ENCODE measurements around the gene FUT8.

The FUT8 gene

GRCh38 chr14:65748796-65749195 lies 336.3 kb downstream of the FUT8 start:
- no peaks in the 10 kb centered on the region for H3K79me2 ChIP-seq (ENCODE audit: insufficient read depth, low read length)
- no peak overlapping the region for H2AFZ ChIP-seq (ENCODE audit: low read length)
- no peaks in the 10 kb centered on the region for H3K9me2 ChIP-seq (replicated peaks; ENCODE audit: low read depth, low read length)
- no peak for TF ChIP-seq EZH2phosphoT487 (IDR thresholded peaks at IDR 0.05; ENCODE audit: borderline replicate concordance)
- TF ChIP-seq, protein P1, sequence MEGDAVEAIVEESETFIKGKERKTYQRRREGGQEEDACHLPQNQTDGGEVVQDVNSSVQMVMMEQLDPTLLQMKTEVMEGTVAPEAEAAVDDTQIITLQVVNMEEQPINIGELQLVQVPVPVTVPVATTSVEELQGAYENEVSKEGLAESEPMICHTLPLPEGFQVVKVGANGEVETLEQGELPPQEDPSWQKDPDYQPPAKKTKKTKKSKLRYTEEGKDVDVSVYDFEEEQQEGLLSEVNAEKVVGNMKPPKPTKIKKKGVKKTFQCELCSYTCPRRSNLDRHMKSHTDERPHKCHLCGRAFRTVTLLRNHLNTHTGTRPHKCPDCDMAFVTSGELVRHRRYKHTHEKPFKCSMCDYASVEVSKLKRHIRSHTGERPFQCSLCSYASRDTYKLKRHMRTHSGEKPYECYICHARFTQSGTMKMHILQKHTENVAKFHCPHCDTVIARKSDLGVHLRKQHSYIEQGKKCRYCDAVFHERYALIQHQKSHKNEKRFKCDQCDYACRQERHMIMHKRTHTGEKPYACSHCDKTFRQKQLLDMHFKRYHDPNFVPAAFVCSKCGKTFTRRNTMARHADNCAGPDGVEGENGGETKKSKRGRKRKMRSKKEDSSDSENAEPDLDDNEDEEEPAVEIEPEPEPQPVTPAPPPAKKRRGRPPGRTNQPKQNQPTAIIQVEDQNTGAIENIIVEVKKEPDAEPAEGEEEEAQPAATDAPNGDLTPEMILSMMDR (conservative IDR thresholded peaks at IDR 0.05; ENCODE audit: low read length): no peak
- peaks cover 6% of the 10 kb centered on the region for H3K4me1 ChIP-seq (ENCODE audit: insufficient read depth, low read length, poor library complexity, severe bottlenecking)
- no peak overlapping the region for H3K9ac ChIP-seq (ENCODE audit: low read depth, low read length, poor library complexity, severe bottlenecking)
- H3K4me3 ChIP-seq (ENCODE audit: low read length, poor library complexity, severe bottlenecking): no peak overlapping the region
- H3K4me2 ChIP-seq (ENCODE audit: low read depth, low read length, poor library complexity, severe bottlenecking): no peak overlapping the region
- no peaks in the 10 kb centered on the region for H3K27me3 ChIP-seq (ENCODE audit: insufficient read depth, low read length, poor library complexity, severe bottlenecking)
- no peaks in the 10 kb centered on the region for H3K9me3 ChIP-seq (ENCODE audit: insufficient read depth, low read depth, low read length)
- H4K20me1 ChIP-seq (ENCODE audit: insufficient read depth, low read length, poor library complexity, severe bottlenecking): no peaks in the 10 kb centered on the region
- H3K36me3 ChIP-seq (ENCODE audit: insufficient read depth, low read length): no peaks in the 10 kb centered on the region
- no peaks in the 10 kb centered on the region for H3F3A ChIP-seq (ENCODE audit: low read depth)

- no peak overlapping the region for H3K4me3 ChIP-seq (ENCODE audit: low read length, poor library complexity, severe bottlenecking)
- H3K9me3 ChIP-seq (ENCODE audit: insufficient read depth, low read depth, low read length): no peaks in the 10 kb centered on the region
- H3K79me2 ChIP-seq (ENCODE audit: insufficient read depth, low read length): no peaks in the 10 kb centered on the region
- no peak overlapping the region for H3K4me2 ChIP-seq (ENCODE audit: low read depth, low read length, poor library complexity, severe bottlenecking)
- no peaks in the 10 kb centered on the region for H4K20me1 ChIP-seq (ENCODE audit: insufficient read depth, low read length, poor library complexity, severe bottlenecking)
- H3K36me3 ChIP-seq (ENCODE audit: insufficient read depth, low read length): no peaks in the 10 kb centered on the region
- H3K4me1 ChIP-seq (ENCODE audit: insufficient read depth, low read length, poor library complexity, severe bottlenecking): peaks cover 6% of the 10 kb centered on the region
- no peaks in the 10 kb centered on the region for H3F3A ChIP-seq (ENCODE audit: low read depth)
- no peak overlapping the region for H3K9ac ChIP-seq (ENCODE audit: low read depth, low read length, poor library complexity, severe bottlenecking)
- no peak overlapping the region for H2AFZ ChIP-seq (ENCODE audit: low read length)
- H3K9me2 ChIP-seq (replicated peaks; ENCODE audit: low read depth, low read length): no peaks in the 10 kb centered on the region
- no peaks in the 10 kb centered on the region for H3K27me3 ChIP-seq (ENCODE audit: insufficient read depth, low read length, poor library complexity, severe bottlenecking)
- TF ChIP-seq, protein P1 (conservative IDR thresholded peaks at IDR 0.05; ENCODE audit: low read length): no peak
- TF ChIP-seq EZH2phosphoT487 (IDR thresholded peaks at IDR 0.05; ENCODE audit: borderline replicate concordance): no peak
Observed at GRCh38 chr14:65749287-65749686, 336.8 kb downstream of the FUT8 start.

- no peak overlapping the region for H3K4me3 ChIP-seq (ENCODE audit: low read length, poor library complexity, severe bottlenecking)
- H3K9ac ChIP-seq (ENCODE audit: low read depth, low read length, poor library complexity, severe bottlenecking): no peak overlapping the region
- peaks cover 6% of the 10 kb centered on the region for H3K4me1 ChIP-seq (ENCODE audit: insufficient read depth, low read length, poor library complexity, severe bottlenecking)
- no peaks in the 10 kb centered on the region for H3K79me2 ChIP-seq (ENCODE audit: insufficient read depth, low read length)
- H3K9me2 ChIP-seq (replicated peaks; ENCODE audit: low read depth, low read length): no peaks in the 10 kb centered on the region
- no peak overlapping the region for H2AFZ ChIP-seq (ENCODE audit: low read length)
- H3K4me2 ChIP-seq (ENCODE audit: low read depth, low read length, poor library complexity, severe bottlenecking): no peak overlapping the region
- H4K20me1 ChIP-seq (ENCODE audit: insufficient read depth, low read length, poor library complexity, severe bottlenecking): no peaks in the 10 kb centered on the region
- no peaks in the 10 kb centered on the region for H3K27me3 ChIP-seq (ENCODE audit: insufficient read depth, low read length, poor library complexity, severe bottlenecking)
- no peaks in the 10 kb centered on the region for H3K9me3 ChIP-seq (ENCODE audit: insufficient read depth, low read depth, low read length)
- no peaks in the 10 kb centered on the region for H3F3A ChIP-seq (ENCODE audit: low read depth)
- no peaks in the 10 kb centered on the region for H3K36me3 ChIP-seq (ENCODE audit: insufficient read depth, low read length)
- no peak for TF ChIP-seq EZH2phosphoT487 (IDR thresholded peaks at IDR 0.05; ENCODE audit: borderline replicate concordance)
- TF ChIP-seq, protein P1 (conservative IDR thresholded peaks at IDR 0.05; ENCODE audit: low read length): no peak
Observed at GRCh38 chr14:65750906-65751305, 338.4 kb downstream of the FUT8 start.

Measured in Loucy (cell line).